H1 (cell line): Measurements from ENCODE around the gene TAF3. TPM values are rescaled to one million over a fixed set of nuclear protein-coding genes. Genes with fewer than 3 reads are reported as not detected.

Source experiments
- CTCF ChIA-PET: fragments of 300-600 bp; sonication (Branson Sonifier 250); formaldehyde crosslinking; loops from one replicate; lab custom pipeline; 2021; ENCODE audit not compliant: partially characterized antibody; lab: Charles Lee
- POLR2A ChIA-PET: fragments of 300-600 bp; sonication (Branson Sonifier 250); formaldehyde crosslinking; loops from one replicate; lab custom pipeline; 2021; ENCODE audit warnings: inconsistent platforms; ENCODE audit not compliant: partially characterized antibody; lab: Charles Lee
- DNase-seq, 2 experiments: peaks; one replicate each; pipeline versions ENCODE4 v3.0.0 to v3.0.0-alpha.2; 2010 to 2022; ENCODE audit warnings: low spot score in 2 of 2, low read depth in 1 of 2, mixed read lengths in 1 of 2
- FAIRE-seq: peaks from 2 replicates; lab custom pipeline; 2011; peaks lifted over from hg19 to GRCh38; lab: Jason Lieb, UNC
- H2AFZ ChIP-seq: 2 replicates; pipeline ENCODE4 v1.8.1; 2012; ENCODE audit warnings: low read length, inconsistent platforms
- H2AK5ac ChIP-seq: 2 replicates; pipeline ENCODE4 v1.6.1; 2013; ENCODE audit warnings: low read depth, low read length
- H2BK120ac ChIP-seq: replicated peaks from 2 replicates; pipeline ENCODE3; 2013; ENCODE audit warnings: low read depth, low read length, inconsistent platforms
- H2BK12ac ChIP-seq: 2 replicates; pipeline ENCODE4 v1.6.1; 2013; ENCODE audit warnings: low read depth, low read length
- H2BK15ac ChIP-seq: 2 replicates; pipeline ENCODE4 v1.6.1; 2013; ENCODE audit warnings: low read length
- H2BK20ac ChIP-seq: 2 replicates; pipeline ENCODE4 v1.6.1; 2013; ENCODE audit warnings: low read length
- H2BK5ac ChIP-seq: 2 replicates; pipeline ENCODE4 v1.6.1; 2013; ENCODE audit warnings: low read depth, low read length
- H3K14ac ChIP-seq: 2 replicates; pipeline ENCODE4 v1.6.1; 2013; ENCODE audit warnings: inconsistent platforms; ENCODE audit not compliant: insufficient read length
- H3K18ac ChIP-seq: 2 replicates; pipeline ENCODE4 v1.6.1; 2013; ENCODE audit warnings: low read length; ENCODE audit errors: extremely low read depth
- H3K23ac ChIP-seq: 2 replicates; pipeline ENCODE4 v1.6.1; 2013; ENCODE audit warnings: inconsistent platforms; ENCODE audit not compliant: insufficient read length
- H3K23me2 ChIP-seq: 2 replicates; pipeline ENCODE4 v1.6.1; 2013; ENCODE audit warnings: low read depth, low read length
- H3K27ac ChIP-seq: 2 replicates; pipeline ENCODE4 v1.6.1; 2011; ENCODE audit warnings: low read depth, low read length, inconsistent platforms
- H3K27me3 ChIP-seq, 4 experiments: replicated peaks in 1 of 4; 1 replicate in 1 of 4; 2 replicates in 3 of 4; pipeline versions ENCODE4 v1.6.1 to v1.8.1; 2011 to 2013; ENCODE audit warnings: low read length in 3 of 4, mild to moderate bottlenecking in 3 of 4, inconsistent platforms in 2 of 4, mixed read lengths in 2 of 4, moderate library complexity in 1 of 4; ENCODE audit not compliant: control insufficient read depth in 3 of 4, insufficient read depth in 3 of 4; ENCODE audit errors: extremely low read depth in 1 of 4
- H3K36me3 ChIP-seq, 4 experiments: 2 replicates each; pipeline versions ENCODE4 v1.6.1 to v1.8.1; 2011 to 2013; ENCODE audit warnings: mild to moderate bottlenecking in 4 of 4, low read length in 3 of 4, moderate library complexity in 2 of 4, control low read depth in 1 of 4, inconsistent platforms in 1 of 4; ENCODE audit not compliant: insufficient read depth in 4 of 4, control insufficient read depth in 2 of 4
- H3K4ac ChIP-seq: replicated peaks from 2 replicates; pipeline ENCODE3; 2013; ENCODE audit warnings: low read length, low read depth, mixed read lengths, inconsistent platforms; ENCODE audit not compliant: insufficient read length
- H3K4me1 ChIP-seq, 4 experiments: replicated peaks in 1 of 4; 1 replicate in 1 of 4; 2 replicates in 3 of 4; pipeline versions ENCODE4 v1.6.1 to v1.8.1; 2011 to 2013; ENCODE audit warnings: low read length in 3 of 4, inconsistent platforms in 2 of 4, mixed read lengths in 1 of 4; ENCODE audit not compliant: insufficient read depth in 4 of 4, control insufficient read depth in 3 of 4
- H3K4me2 ChIP-seq, 2 experiments: 2 replicates each; pipeline versions ENCODE4 v1.6.1 to v1.8.1; 2011 to 2013; ENCODE audit warnings: low read depth in 2 of 2, low read length in 2 of 2, control low read depth in 1 of 2, inconsistent platforms in 1 of 2, mild to moderate bottlenecking in 1 of 2; ENCODE audit not compliant: insufficient read depth in 1 of 2
- H3K4me3 ChIP-seq, 4 experiments: fragments of 200-600, 300-600 bp in 1 of 4; sonication (generic), shearing (Covaris generic), sonication (Bioruptor Twin) in 1 of 4; 2 replicates each; pipeline versions ENCODE4 v1.5.1 to v1.8.1; 2011 to 2016; ENCODE audit warnings: low read length in 4 of 4, low read depth in 3 of 4, control low read depth in 2 of 4, inconsistent platforms in 2 of 4, mild to moderate bottlenecking in 2 of 4, mixed read lengths in 1 of 4, moderate library complexity in 1 of 4; ENCODE audit not compliant: insufficient read depth in 2 of 4; ENCODE audit errors: extremely low read depth in 1 of 4
- H3K56ac ChIP-seq: replicated peaks from 2 replicates; pipeline ENCODE3; 2013; ENCODE audit warnings: low read depth, mild to moderate bottlenecking, mixed read lengths, low read length, inconsistent platforms; ENCODE audit not compliant: insufficient read length
- H3K79me1 ChIP-seq: 2 replicates; pipeline ENCODE4 v1.6.1; 2013; ENCODE audit warnings: low read depth, low read length, control low read depth
- H3K79me2 ChIP-seq, 2 experiments: 2 replicates each; pipeline versions ENCODE4 v1.6.1 to v1.8.1; 2012 to 2013; ENCODE audit warnings: low read length in 2 of 2, mild to moderate bottlenecking in 2 of 2, inconsistent platforms in 1 of 2; ENCODE audit not compliant: insufficient read depth in 2 of 2, control insufficient read depth in 1 of 2
- H3K9ac ChIP-seq, 4 experiments: replicated peaks in 1 of 4; 1 replicate in 1 of 4; 2 replicates in 3 of 4; pipeline versions ENCODE4 v1.6.1 to v1.8.1; 2011 to 2013; ENCODE audit warnings: low read depth in 3 of 4, low read length in 3 of 4, control low read depth in 2 of 4, mild to moderate bottlenecking in 2 of 4, moderate library complexity in 2 of 4, inconsistent platforms in 1 of 4; ENCODE audit errors: extremely low read depth in 1 of 4
- H3K9me3 ChIP-seq, 2 experiments: 2 replicates each; pipeline versions ENCODE4 v1.6.1 to v1.8.1; 2012 to 2013; ENCODE audit warnings: mild to moderate bottlenecking in 2 of 2, moderate library complexity in 2 of 2, control low read depth in 1 of 2, inconsistent platforms in 1 of 2, low read depth in 1 of 2, low read length in 1 of 2, mixed read lengths in 1 of 2; ENCODE audit not compliant: insufficient read depth in 2 of 2
- H4K20me1 ChIP-seq, 2 experiments: replicated peaks in 1 of 2; 2 replicates each; pipeline versions ENCODE3 to v1.8.1; 2011 to 2013; ENCODE audit warnings: inconsistent platforms in 2 of 2, low read length in 2 of 2, mild to moderate bottlenecking in 1 of 2; ENCODE audit not compliant: insufficient read depth in 2 of 2, control insufficient read depth in 1 of 2
- H4K5ac ChIP-seq: 2 replicates; pipeline ENCODE4 v1.6.1; 2013; ENCODE audit warnings: low read length, low read depth, mixed read lengths, inconsistent platforms; ENCODE audit not compliant: insufficient read length
- H4K8ac ChIP-seq: 2 replicates; pipeline ENCODE4 v1.8.0; 2013; ENCODE audit warnings: mild to moderate bottlenecking, moderate library complexity, low read length, inconsistent platforms; ENCODE audit not compliant: insufficient read depth; ENCODE audit errors: extremely low read depth
- H4K91ac ChIP-seq: replicated peaks from 2 replicates; pipeline ENCODE3; 2013; ENCODE audit warnings: low read length, mixed read lengths, inconsistent platforms; ENCODE audit not compliant: insufficient read length
- CHD1 ChIP-seq: IDR thresholded peaks from 2 replicates; pipeline ENCODE4 v1.6.1; 2012; ENCODE audit warnings: low read depth, low read length, improper control_type of control experiment
- CTBP2 ChIP-seq: IDR thresholded peaks from 2 replicates; pipeline ENCODE4 v1.7.0; 2011; ENCODE audit warnings: borderline replicate concordance, mild to moderate bottlenecking, moderate library complexity, mixed read lengths, low read length; ENCODE audit not compliant: insufficient read depth, insufficient read length
- FOSL1 ChIP-seq: IDR thresholded peaks from 2 replicates; pipeline ENCODE4 v1.6.1; 2011; ENCODE audit warnings: mild to moderate bottlenecking, low read depth, low read length, moderate library complexity; ENCODE audit not compliant: insufficient read depth
- HDAC2 ChIP-seq, 2 experiments: fragments of 300-600 bp in 1 of 2; sonication (generic) in 1 of 2; IDR thresholded peaks; 2 replicates each; pipeline ENCODE4 v1.6.1; 2011 to 2012; ENCODE audit warnings: low read depth in 2 of 2, low read length in 2 of 2, mild to moderate bottlenecking in 2 of 2, moderate library complexity in 2 of 2, borderline replicate concordance in 1 of 2, inconsistent platforms in 1 of 2
- JUN ChIP-seq: IDR thresholded peaks from 2 replicates; pipeline ENCODE4 v1.6.1; 2011; ENCODE audit warnings: low read depth, mild to moderate bottlenecking, improper control_type of control experiment, low read length
- PHF8 ChIP-seq: fragments of 200-600 bp; sonication (generic); conservative IDR thresholded peaks from 2 replicates; pipeline ENCODE4 v1.7.1; 2012; ENCODE audit warnings: low read depth, mild to moderate bottlenecking, inconsistent platforms, low read length, moderate library complexity
- POU5F1 ChIP-seq: IDR thresholded peaks from 2 replicates; pipeline ENCODE4 v1.6.1; 2011; ENCODE audit warnings: low read depth, mild to moderate bottlenecking, low read length, moderate library complexity
- RAD21 ChIP-seq, 2 experiments: IDR thresholded peaks in 1 of 2; conservative IDR thresholded peaks in 1 of 2; 2 replicates each; pipeline ENCODE4 v1.6.1; 2011; ENCODE audit warnings: low read depth in 2 of 2, low read length in 2 of 2, improper control_type of control experiment in 1 of 2, inconsistent platforms in 1 of 2, mild to moderate bottlenecking in 1 of 2, moderate library complexity in 1 of 2
- RFX5 ChIP-seq: IDR thresholded peaks from 2 replicates; pipeline ENCODE4 v1.6.1; 2011; ENCODE audit warnings: low read depth, low read length, improper control_type of control experiment, borderline replicate concordance
- SIRT6 ChIP-seq: IDR thresholded peaks from one replicate; pipeline ENCODE4 v1.7.1; 2012; ENCODE audit warnings: low read length, inconsistent platforms
- SP1 ChIP-seq: IDR thresholded peaks from 2 replicates; pipeline ENCODE4 v1.6.1; 2011; ENCODE audit warnings: low read depth, low read length
- SRF ChIP-seq: IDR thresholded peaks from 2 replicates; pipeline ENCODE4 v1.6.1; 2011; ENCODE audit warnings: mild to moderate bottlenecking, low read depth, low read length, moderate library complexity
- SUZ12 ChIP-seq: fragments of 200-600 bp; sonication (generic); IDR thresholded peaks from 2 replicates; pipeline ENCODE4 v1.6.1; 2012; ENCODE audit warnings: mild to moderate bottlenecking, inconsistent platforms, low read length, moderate library complexity, mixed read lengths
- TAF7 ChIP-seq: optimal IDR thresholded peaks from 2 replicates; pipeline ENCODE3; 2011; ENCODE audit warnings: low read depth, mild to moderate bottlenecking, inconsistent platforms, low read length, moderate library complexity, borderline replicate concordance
- WGBS, 2 experiments: shearing (Covaris generic) in 1 of 2; methylation state at CpG; one replicate each; pipeline versions ENCODE4 v1.1.6 to v1.1.7; 2013 to 2015; ENCODE audit warnings: low lambda C conversion rate in 2 of 2, mixed read lengths in 2 of 2, inconsistent platforms in 1 of 2, low coverage in 1 of 2, missing lambda C conversion rate in 1 of 2; ENCODE audit not compliant: insufficient replicate concordance in 2 of 2, insufficient coverage in 1 of 2, insufficient read length in 1 of 2; ENCODE audit errors: extremely low coverage in 1 of 2, missing lambda C conversion rate in 1 of 2; 5-methylcytosine and 5-hydroxymethylcytosine counted together
- polyA plus RNA-seq, 7 experiments: library from polyadenylated mRNA; depleted of rRNA in 3 of 7; stranded (reverse) in 5 of 7; unstranded in 2 of 7; fragments of >200 nt in 5 of 7; fragments of 200-250 nt in 2 of 7; gene quantifications; 1 replicate in 5 of 7; 2 replicates in 1 of 7; 4 replicates in 1 of 7; pipeline versions ENCODE4 v1.2.1 to v1.2.3, GENCODE V29; 2011 to 2013; ENCODE audit warnings: missing spikeins in 2 of 7, mixed read lengths in 2 of 7
- total RNA-seq: library from RNA; stranded (reverse); fragmentation: NEBNext Ultra II Directional; extraction: Animal tissue kit (Norgen Biotek cat#: 25700); gene quantifications from 2 replicates; pipeline ENCODE4 v1.2.1, GENCODE V29; 2021

Gene TAF3
- total and polyA plus RNA-seq, 2 of the 8 experiments (the other 6 are each of a cell fraction or from before 2014, with no cell fraction given): 1.5 to 11.2 TPM

GRCh38 chr10:7866176-7866575, 47.9 kb downstream of the TAF3 start:
- Histone ChIP-seq H2BK120ac (no peak overlapping the region), H3K9ac (no peak overlapping the region), H3K79me1 (no peaks in the 10 kb centered on the region; the same call in 1 of the 2 replicates), H4K5ac (no peak overlapping the region), H2BK12ac (no peak overlapping the region), H3K14ac (no peak overlapping the region), H2AFZ (no peak overlapping the region), H2BK20ac (no peak overlapping the region), H3K23ac (no peak overlapping the region), H4K20me1 (peaks cover 0 to 4% of the 10 kb centered on the region in 2 experiments), H3K27ac (no peak overlapping the region), H3K36me3 (no peaks in the 10 kb centered on the region), H3K4me1 (no peaks in the 10 kb centered on the region), H3K4ac (no peak overlapping the region), H3K79me2 (peaks cover 0 to 12% of the 10 kb centered on the region in 2 experiments; a peak in 1 of 4 replicates), H2BK15ac (no peak overlapping the region), H3K4me3 (no peak overlapping the region), H3K9me3 (peaks cover 8 to 14% of the 10 kb centered on the region in 2 experiments), H3K27me3 (no peaks in the 10 kb centered on the region; a peak in 1 of 7 replicates), H2BK5ac (no peak overlapping the region), H3K56ac (no peak overlapping the region), H4K8ac (no peak overlapping the region), H3K18ac (no peak overlapping the region), H3K4me2 (no peak overlapping the region), H2AK5ac (no peak overlapping the region), H3K23me2 (no peaks in the 10 kb centered on the region), H4K91ac (no peak overlapping the region)
- ChIA-PET POLR2A (no interaction called here), CTCF (no interaction called here)
- FAIRE-seq (no peak), DNase-seq (no peak)
- WGBS, 2 experiments: 95% methylated on average over 7 of the region's 7 CpGs; no CpG with 5 or more reads in 1 of the 2 experiments
- no peak for TF ChIP-seq PHF8
- no peak for TF ChIP-seq RAD21 (IDR thresholded peaks at IDR 0.05 in 1 of 2, conservative IDR thresholded peaks at IDR 0.05 in 1 of 2; ENCODE audit: low read depth in 2 of 2, low read length in 2 of 2)
- TF ChIP-seq HDAC2 (IDR thresholded peaks at IDR 0.05; ENCODE audit: borderline replicate concordance in 1 of 2, low read depth in 2 of 2, low read length in 2 of 2): no peak
- no peak for TF ChIP-seq FOSL1
- no peak for TF ChIP-seq CTBP2
- no peak for TF ChIP-seq JUN
- TF ChIP-seq POU5F1: no peak
- TF ChIP-seq SP1: no peak
- no peak for TF ChIP-seq RFX5
- TF ChIP-seq CHD1: no peak
- TF ChIP-seq TAF7: no peak
- TF ChIP-seq SUZ12: no peak
- no peak for TF ChIP-seq SRF
- no peak for TF ChIP-seq SIRT6
